GM23338 (cell line): ENCODE results near the gene RABL3. TPM values are rescaled to one million over a fixed set of nuclear protein-coding genes. Genes with fewer than 3 reads are reported as not detected.

Source experiments
- ATAC-seq: fragments of 200-7000 bp; cut with Tn5 transposase; 3 replicates; pipeline ENCODE4 v1.9.1; 2020
- DNase-seq: peaks from one replicate; pipeline ENCODE4 v3.0.0-alpha.2; 2015; ENCODE audit warnings: low spot score
- H2AFZ ChIP-seq: fragments of 200-600 bp; sonication (generic); 2 replicates; pipeline ENCODE4 v1.8.0; 2016; ENCODE audit warnings: antibody characterized with exemption, mild to moderate bottlenecking, moderate library complexity
- H3F3A ChIP-seq: fragments of 200-600 bp; sonication (generic); replicated peaks from 2 replicates; pipeline ENCODE4 v1.8.0; 2017; ENCODE audit warnings: antibody characterized with exemption, mixed run types, low read depth
- H3K27ac ChIP-seq: fragments of 200-600 bp; sonication (generic); 2 replicates; pipeline ENCODE4 v1.6.1; 2016; ENCODE audit warnings: low read depth
- H3K27me3 ChIP-seq: fragments of 200-600 bp; sonication (generic); 2 replicates; pipeline ENCODE4 v1.8.0; 2016; ENCODE audit warnings: mild to moderate bottlenecking, mixed run types, moderate library complexity; ENCODE audit not compliant: insufficient read depth
- H3K36me3 ChIP-seq: fragments of 200-600 bp; sonication (generic); 2 replicates; pipeline ENCODE4 v1.8.0; 2016; ENCODE audit warnings: mild to moderate bottlenecking; ENCODE audit not compliant: insufficient read depth
- H3K4me1 ChIP-seq: fragments of 200-600 bp; sonication (generic); 2 replicates; pipeline ENCODE4 v1.8.0; 2016; ENCODE audit warnings: mild to moderate bottlenecking, moderate library complexity; ENCODE audit not compliant: insufficient read depth
- H3K4me2 ChIP-seq: fragments of 200-600 bp; sonication (generic); 2 replicates; pipeline ENCODE4 v1.7.1; 2017; ENCODE audit warnings: mixed run types
- H3K4me3 ChIP-seq: fragments of 200-600 bp; sonication (generic); 2 replicates; pipeline ENCODE4 v1.6.1; 2016; ENCODE audit warnings: mixed run types
- H3K79me2 ChIP-seq: fragments of 200-600 bp; sonication (generic); replicated peaks from 2 replicates; pipeline ENCODE4 v1.8.0; 2017; ENCODE audit warnings: mild to moderate bottlenecking; ENCODE audit not compliant: insufficient read depth
- H3K9me2 ChIP-seq: fragments of 200-600 bp; sonication (generic); 2 replicates; pipeline ENCODE4 v1.8.0; 2017; ENCODE audit not compliant: insufficient read depth
- H4K20me1 ChIP-seq: fragments of 200-600 bp; sonication (generic); replicated peaks from 2 replicates; pipeline ENCODE4 v1.8.0; 2017; ENCODE audit warnings: mild to moderate bottlenecking; ENCODE audit not compliant: insufficient read depth
- H3K27ac Mint-ChIP-seq: 2 replicates; pipeline ENCODE4 v1.8.0; 2020; ENCODE audit warnings: inconsistent platforms, mild to moderate bottlenecking, moderate library complexity, mixed read lengths
- H3K27me3 Mint-ChIP-seq: 3 replicates; pipeline ENCODE4 v1.8.0; 2022; ENCODE audit warnings: low read depth, mild to moderate bottlenecking, moderate library complexity, mixed read lengths, inconsistent platforms; ENCODE audit not compliant: insufficient read depth, poor library complexity
- H3K36me3 Mint-ChIP-seq: 3 replicates; pipeline ENCODE4 v1.8.0; 2021; ENCODE audit warnings: low read depth, mild to moderate bottlenecking, inconsistent platforms, moderate library complexity, mixed read lengths
- H3K4me1 Mint-ChIP-seq: 3 replicates; pipeline ENCODE4 v1.8.0; 2020; ENCODE audit warnings: mild to moderate bottlenecking, inconsistent platforms, mixed read lengths
- H3K4me3 Mint-ChIP-seq: 3 replicates; pipeline ENCODE4 v1.8.0; 2021; ENCODE audit warnings: moderate library complexity, mild to moderate bottlenecking, inconsistent platforms, mixed read lengths
- H3K9me3 Mint-ChIP-seq: 3 replicates; pipeline ENCODE4 v1.8.0; 2020; ENCODE audit warnings: moderate library complexity, mild to moderate bottlenecking, inconsistent platforms, mixed read lengths
- CREB1 ChIP-seq: fragments of 250-450 bp; sonication (Bioruptor Pico); IDR thresholded peaks from 2 replicates; pipeline ENCODE4 v1.5.0; 2020; ENCODE audit warnings: low read depth, mild to moderate bottlenecking, moderate library complexity
- EZH2 ChIP-seq: fragments of 200-600 bp; sonication (generic); IDR thresholded peaks from one replicate; pipeline ENCODE4 v1.8.0; 2017; ENCODE audit warnings: antibody characterized with exemption, mild to moderate bottlenecking, low read depth; ENCODE audit not compliant: unreplicated experiment
- EZH2phosphoT487 ChIP-seq: fragments of 200-600 bp; sonication (generic); IDR thresholded peaks from one replicate; pipeline ENCODE4 v1.8.1; 2018; ENCODE audit warnings: antibody characterized with exemption; ENCODE audit not compliant: unreplicated experiment
- NANOG ChIP-seq: IDR thresholded peaks from 2 replicates; pipeline ENCODE4 v1.6.1; 2016; ENCODE audit warnings: antibody characterized with exemption, borderline replicate concordance
- POLR2AphosphoS5 ChIP-seq: IDR thresholded peaks from 2 replicates; pipeline ENCODE4 v1.6.1; 2016; ENCODE audit warnings: antibody characterized with exemption, low read depth
- ZNF114 ChIP-seq: fragments of 250-450 bp; sonication (Bioruptor Pico); IDR thresholded peaks from 2 replicates; pipeline ENCODE4 v1.5.0; 2020; ENCODE audit warnings: mild to moderate bottlenecking, moderate library complexity
- ZNF331 ChIP-seq: fragments of 250-450 bp; sonication (Bioruptor Pico); IDR thresholded peaks from 2 replicates; pipeline ENCODE4 v1.5.0; 2020; ENCODE audit warnings: low read depth, mild to moderate bottlenecking, moderate library complexity
- polyA plus RNA-seq: library from polyadenylated mRNA; unstranded; fragments of >200 nt; fragmentation: Nextera tagmentation; extraction: Ambion mirVana; gene quantifications from 2 replicates; pipeline ENCODE4 v1.2.1, GENCODE V29; 2016
- total RNA-seq: library from RNA; depleted of rRNA; stranded (reverse); fragments of >200 nt; shearing (Covaris generic); gene quantifications from 2 replicates; pipeline ENCODE4 v1.2.3, GENCODE V29; 2014
- TF ChIP-seq, protein P1 (sequence below): fragments of 250-450 bp; sonication (Bioruptor Pico); IDR thresholded peaks from 2 replicates; pipeline ENCODE4 v1.5.0; 2020; ENCODE audit warnings: mild to moderate bottlenecking, moderate library complexity

The RABL3 gene
- total and polyA plus RNA-seq, 2 experiments from 2014 or later: 7.8 to 9.8 TPM

DNA sequence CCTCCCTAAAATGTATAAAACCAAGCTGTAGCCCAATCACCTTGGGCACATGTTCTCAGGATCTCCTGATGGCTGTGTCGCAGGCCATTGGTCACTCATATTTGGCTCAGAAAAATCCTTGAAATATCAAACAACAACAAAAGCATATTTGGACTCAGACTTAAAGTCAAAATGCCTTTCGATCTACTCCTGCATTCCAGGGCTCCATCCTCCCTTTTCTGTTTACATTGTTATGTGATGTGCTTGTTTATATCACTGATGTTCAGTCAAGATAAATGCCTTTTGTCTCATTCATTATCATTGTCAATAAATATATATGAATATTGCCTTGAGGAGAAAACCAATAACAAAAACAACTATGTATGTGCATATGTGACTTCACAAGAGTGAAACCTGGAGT is 92.0 kb downstream of the RABL3 start:
- ATAC-seq: no peak
- peaks cover 7% of the 10 kb centered on the region; the same call in 2 of the 3 replicates for H3K4me1 Mint-ChIP-seq
- H3K9me2 ChIP-seq: peaks cover 6% of the 10 kb centered on the region

More for the DNA sequence above, 92.0 kb downstream of the RABL3 start:
- Histone ChIP-seq H3K27ac (no peak overlapping the region), H3K4me2 (no peak overlapping the region), H4K20me1 (no peaks in the 10 kb centered on the region), H3K27me3 (no peaks in the 10 kb centered on the region), H3F3A (no peaks in the 10 kb centered on the region), H3K36me3 (no peaks in the 10 kb centered on the region), H3K79me2 (no peaks in the 10 kb centered on the region), H3K4me1 (no peaks in the 10 kb centered on the region), H3K4me3 (no peak overlapping the region), H2AFZ (0 out of 2 replicates have a peak overlapping the region, but pooled peaks have one; percentile 43)
- no peaks in the 10 kb centered on the region; the same call in 2 of the 3 replicates for H3K9me3 Mint-ChIP-seq
- no peak for TF ChIP-seq EZH2
- no peak for TF ChIP-seq ZNF331
- TF ChIP-seq CREB1 (CRISPR knock-in tag): no peak
- no peak for TF ChIP-seq ZNF114 (CRISPR knock-in tag)
- no peak for TF ChIP-seq POLR2AphosphoS5
- TF ChIP-seq, protein P1, sequence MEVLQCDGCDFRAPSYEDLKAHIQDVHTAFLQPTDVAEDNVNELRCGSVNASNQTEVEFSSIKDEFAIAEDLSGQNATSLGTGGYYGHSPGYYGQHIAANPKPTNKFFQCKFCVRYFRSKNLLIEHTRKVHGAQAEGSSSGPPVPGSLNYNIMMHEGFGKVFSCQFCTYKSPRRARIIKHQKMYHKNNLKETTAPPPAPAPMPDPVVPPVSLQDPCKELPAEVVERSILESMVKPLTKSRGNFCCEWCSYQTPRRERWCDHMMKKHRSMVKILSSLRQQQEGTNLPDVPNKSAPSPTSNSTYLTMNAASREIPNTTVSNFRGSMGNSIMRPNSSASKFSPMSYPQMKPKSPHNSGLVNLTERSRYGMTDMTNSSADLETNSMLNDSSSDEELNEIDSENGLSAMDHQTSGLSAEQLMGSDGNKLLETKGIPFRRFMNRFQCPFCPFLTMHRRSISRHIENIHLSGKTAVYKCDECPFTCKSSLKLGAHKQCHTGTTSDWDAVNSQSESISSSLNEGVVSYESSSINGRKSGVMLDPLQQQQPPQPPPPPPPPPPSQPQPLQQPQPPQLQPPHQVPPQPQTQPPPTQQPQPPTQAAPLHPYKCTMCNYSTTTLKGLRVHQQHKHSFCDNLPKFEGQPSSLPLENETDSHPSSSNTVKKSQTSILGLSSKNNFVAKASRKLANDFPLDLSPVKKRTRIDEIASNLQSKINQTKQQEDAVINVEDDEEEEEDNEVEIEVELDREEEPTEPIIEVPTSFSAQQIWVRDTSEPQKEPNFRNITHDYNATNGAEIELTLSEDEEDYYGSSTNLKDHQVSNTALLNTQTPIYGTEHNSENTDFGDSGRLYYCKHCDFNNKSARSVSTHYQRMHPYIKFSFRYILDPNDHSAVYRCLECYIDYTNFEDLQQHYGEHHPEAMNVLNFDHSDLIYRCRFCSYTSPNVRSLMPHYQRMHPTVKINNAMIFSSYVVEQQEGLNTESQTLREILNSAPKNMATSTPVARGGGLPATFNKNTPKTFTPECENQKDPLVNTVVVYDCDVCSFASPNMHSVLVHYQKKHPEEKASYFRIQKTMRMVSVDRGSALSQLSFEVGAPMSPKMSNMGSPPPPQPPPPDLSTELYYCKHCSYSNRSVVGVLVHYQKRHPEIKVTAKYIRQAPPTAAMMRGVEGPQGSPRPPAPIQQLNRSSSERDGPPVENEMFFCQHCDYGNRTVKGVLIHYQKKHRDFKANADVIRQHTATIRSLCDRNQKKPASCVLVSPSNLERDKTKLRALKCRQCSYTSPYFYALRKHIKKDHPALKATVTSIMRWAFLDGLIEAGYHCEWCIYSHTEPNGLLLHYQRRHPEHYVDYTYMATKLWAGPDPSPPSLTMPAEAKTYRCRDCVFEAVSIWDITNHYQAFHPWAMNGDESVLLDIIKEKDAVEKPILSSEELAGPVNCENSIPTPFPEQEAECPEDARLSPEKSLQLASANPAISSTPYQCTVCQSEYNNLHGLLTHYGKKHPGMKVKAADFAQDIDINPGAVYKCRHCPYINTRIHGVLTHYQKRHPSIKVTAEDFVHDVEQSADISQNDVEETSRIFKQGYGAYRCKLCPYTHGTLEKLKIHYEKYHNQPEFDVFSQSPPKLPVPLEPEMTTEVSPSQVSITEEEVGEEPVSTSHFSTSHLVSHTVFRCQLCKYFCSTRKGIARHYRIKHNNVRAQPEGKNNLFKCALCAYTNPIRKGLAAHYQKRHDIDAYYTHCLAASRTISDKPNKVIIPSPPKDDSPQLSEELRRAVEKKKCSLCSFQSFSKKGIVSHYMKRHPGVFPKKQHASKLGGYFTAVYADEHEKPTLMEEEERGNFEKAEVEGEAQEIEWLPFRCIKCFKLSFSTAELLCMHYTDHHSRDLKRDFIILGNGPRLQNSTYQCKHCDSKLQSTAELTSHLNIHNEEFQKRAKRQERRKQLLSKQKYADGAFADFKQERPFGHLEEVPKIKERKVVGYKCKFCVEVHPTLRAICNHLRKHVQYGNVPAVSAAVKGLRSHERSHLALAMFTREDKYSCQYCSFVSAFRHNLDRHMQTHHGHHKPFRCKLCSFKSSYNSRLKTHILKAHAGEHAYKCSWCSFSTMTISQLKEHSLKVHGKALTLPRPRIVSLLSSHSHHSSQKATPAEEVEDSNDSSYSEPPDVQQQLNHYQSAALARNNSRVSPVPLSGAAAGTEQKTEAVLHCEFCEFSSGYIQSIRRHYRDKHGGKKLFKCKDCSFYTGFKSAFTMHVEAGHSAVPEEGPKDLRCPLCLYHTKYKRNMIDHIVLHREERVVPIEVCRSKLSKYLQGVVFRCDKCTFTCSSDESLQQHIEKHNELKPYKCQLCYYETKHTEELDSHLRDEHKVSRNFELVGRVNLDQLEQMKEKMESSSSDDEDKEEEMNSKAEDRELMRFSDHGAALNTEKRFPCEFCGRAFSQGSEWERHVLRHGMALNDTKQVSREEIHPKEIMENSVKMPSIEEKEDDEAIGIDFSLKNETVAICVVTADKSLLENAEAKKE (CRISPR knock-in tag): no peak
- TF ChIP-seq NANOG: no peak
- TF ChIP-seq EZH2phosphoT487: no peak
- H3K36me3 Mint-ChIP-seq: no peaks in the 10 kb centered on the region
- no peak overlapping the region for H3K4me3 Mint-ChIP-seq
- H3K27me3 Mint-ChIP-seq: peaks cover 4% of the 10 kb centered on the region
- no peak for DNase-seq
- no peak overlapping the region for H3K27ac Mint-ChIP-seq
